HepG2 (cell line): ENCODE data around the gene TNFRSF1B.

Source experiments
- HDAC2 ChIP-seq: sonication (generic); formaldehyde crosslinking; IDR thresholded peaks from 2 replicates; pipeline ENCODE4 v1.4.0; 2020; ENCODE audit warnings: missing genetic modification reagents
- ZNF333 ChIP-seq: sonication (generic); formaldehyde crosslinking; IDR thresholded peaks from 2 replicates; pipeline ENCODE4 v1.4.0; 2020; ENCODE audit warnings: mild to moderate bottlenecking, missing genetic modification reagents, borderline replicate concordance

- TF ChIP-seq ZNF333 (no peak), HDAC2 (CRISPR knock-in tag) (no peak)
Measured at GRCh38 chr1:12186679-12186985, 19.8 kb downstream of the TNFRSF1B start.
